PC-3 (cell line): ENCODE data around the gene ADCY10. TPM values are rescaled to one million over a fixed set of nuclear protein-coding genes. Genes with fewer than 3 reads are reported as not detected.

Source experiments
- ATAC-seq: fragments of 200-7000 bp; cut with Tn5 transposase; 2 replicates; pipeline ENCODE4 v1.9.1; 2020; ENCODE audit warnings: mild to moderate bottlenecking, moderate library complexity
- BruUV-seq: library from RNA; stranded (reverse); fragments of 400-500 nt; replicated peaks from 2 replicates; lab custom pipeline; 2021; lab: Mats Ljungman, UMichigan
- CTCF ChIA-PET: fragments of 300-600 bp; sonication (Branson Sonifier 250); formaldehyde crosslinking; loops from one replicate; lab custom pipeline; 2022; ENCODE audit warnings: antibody characterized with exemption; lab: Charles Lee
- POLR2A ChIA-PET: fragments of 300-600 bp; sonication (Branson Sonifier 250); formaldehyde crosslinking; loops from one replicate; lab custom pipeline; 2022; ENCODE audit warnings: antibody characterized with exemption; ENCODE audit not compliant: unreplicated experiment; lab: Charles Lee
- DNase-seq: peaks from one replicate; pipeline ENCODE4 v3.0.0-alpha.2; 2015
- H2AFZ ChIP-seq: fragments of 300-600 bp; sonication (generic); 2 replicates; pipeline ENCODE4 v1.6.0; 2016; ENCODE audit warnings: antibody characterized with exemption, low read length
- H3F3A ChIP-seq: fragments of 300-600 bp; sonication (generic); one replicate; pipeline ENCODE4 v1.6.0; 2017; ENCODE audit warnings: antibody characterized with exemption, low read length, control low read depth, mild to moderate bottlenecking; ENCODE audit not compliant: unreplicated experiment
- H3K27ac ChIP-seq: fragments of 300-600 bp; sonication (generic); 2 replicates; pipeline ENCODE4 v1.5.1; 2016; ENCODE audit warnings: mild to moderate bottlenecking, low read length
- H3K27me3 ChIP-seq: fragments of 300-600 bp; sonication (generic); 2 replicates; pipeline ENCODE4 v1.6.1; 2016; ENCODE audit warnings: low read length, mixed read lengths
- H3K36me3 ChIP-seq: fragments of 300-600 bp; sonication (generic); 2 replicates; pipeline ENCODE4 v1.6.1; 2016; ENCODE audit warnings: low read depth, mixed run types, low read length, mixed read lengths
- H3K4me1 ChIP-seq: fragments of 300-600 bp; sonication (generic); 2 replicates; pipeline ENCODE4 v1.5.1; 2016; ENCODE audit warnings: low read length; ENCODE audit not compliant: insufficient read depth
- H3K4me2 ChIP-seq: fragments of 300-600 bp; sonication (generic); 2 replicates; pipeline ENCODE4 v1.6.0; 2016; ENCODE audit warnings: low read length
- H3K4me3 ChIP-seq: fragments of 300-600 bp; sonication (generic); 2 replicates; pipeline ENCODE4 v1.5.1; 2016; ENCODE audit warnings: mild to moderate bottlenecking, low read length, mixed read lengths
- H3K79me2 ChIP-seq: fragments of 300-600 bp; sonication (generic); 2 replicates; pipeline ENCODE4 v1.6.1; 2017; ENCODE audit warnings: low read length, mixed read lengths
- H3K9ac ChIP-seq: fragments of 300-600 bp; sonication (generic); 2 replicates; pipeline ENCODE4 v1.6.0; 2016; ENCODE audit warnings: mild to moderate bottlenecking, low read length
- H3K9me2 ChIP-seq: fragments of 300-600 bp; sonication (generic); replicated peaks from 2 replicates; pipeline ENCODE4 v1.6.1; 2016; ENCODE audit warnings: mixed run types, low read length, mixed read lengths
- H3K9me3 ChIP-seq: fragments of 300-600 bp; sonication (generic); 2 replicates; pipeline ENCODE4 v1.6.1; 2016; ENCODE audit warnings: low read length, mixed read lengths
- H4K20me1 ChIP-seq: fragments of 300-600 bp; sonication (generic); 2 replicates; pipeline ENCODE4 v1.6.1; 2016; ENCODE audit warnings: low read length, mixed read lengths
- CTCF ChIP-seq: fragments of 300-600 bp; sonication (generic); conservative IDR thresholded peaks from 2 replicates; pipeline ENCODE4 v1.5.1; 2017; ENCODE audit warnings: antibody characterized with exemption, low read depth, mild to moderate bottlenecking, low read length
- EZH2 ChIP-seq: fragments of 300-600 bp; sonication (generic); IDR thresholded peaks from one replicate; pipeline ENCODE4 v1.6.1; 2017; ENCODE audit warnings: antibody characterized with exemption, mild to moderate bottlenecking, low read length; ENCODE audit not compliant: unreplicated experiment
- EZH2phosphoT487 ChIP-seq: fragments of 300-600 bp; sonication (generic); IDR thresholded peaks from 2 replicates; pipeline ENCODE4 v1.6.1; 2018; ENCODE audit warnings: mild to moderate bottlenecking, antibody characterized with exemption, low read length, borderline replicate concordance
- intact Hi-C: fragments of 100-400 bp; cut with micrococcal nuclease; formaldehyde crosslinking; loops from 2 replicates; pipeline ENCODE4 v1.9.0; 2023
- total RNA-seq: library from RNA; depleted of rRNA; stranded (reverse); fragments of >200 nt; gene quantifications from 2 replicates; pipeline ENCODE4 v1.2.3, GENCODE V29; 2014

Gene ADCY10
- total RNA-seq, 1 experiment from 2014 or later: not detected

- Histone ChIP-seq H2AFZ (peak overlapping the region; percentile 83; the same call in 1 of the 2 replicates), H3K9ac (peak overlapping the region; percentile 92), H3K27ac (0 out of 2 replicates have a peak overlapping the region, but pooled peaks have one; percentile 88), H3K9me2 (no peaks in the 10 kb centered on the region), H3K27me3 (no peaks in the 10 kb centered on the region), H3K36me3 (no peaks in the 10 kb centered on the region), H3F3A (no peaks in the 10 kb centered on the region), H3K9me3 (no peaks in the 10 kb centered on the region), H3K4me3 (peak overlapping the region; percentile 79), H3K4me1 (peaks cover 22% of the 10 kb centered on the region), H3K4me2 (peak overlapping the region; percentile 91), H4K20me1 (no peaks in the 10 kb centered on the region), H3K79me2 (peaks cover 86% of the 10 kb centered on the region)
- CTCF ChIA-PET: interaction anchor here (0.7 to 4.6 kb wide), 2 partner anchors 144 kb away, joined by 5 to 25 read pairs; no protein-coding TSS in a partner anchor
- no peak for ATAC-seq
- intact Hi-C loops: loop anchor here (5.0 kb wide), 3 partner anchors 144 to 716 kb away; partner anchors contain the start of genes POU2F1 and TIPRL
- peak; percentile 40 for DNase-seq
- TF ChIP-seq CTCF (no peak), EZH2phosphoT487 (no peak), EZH2 (no peak)
- no TSS peak for BruUV-seq
- POLR2A ChIA-PET: no interaction called here
These were observed 24.2 kb upstream of the ADCY10 start for GRCh38 chr1:167938080-167938636.

- POLR2A ChIA-PET: no interaction called here
- Histone ChIP-seq H3K4me2 (peak overlapping the region; percentile 91), H3K27ac (peak overlapping the region; percentile 88), H3K9me2 (no peaks in the 10 kb centered on the region), H3F3A (no peaks in the 10 kb centered on the region), H3K79me2 (peaks cover 88% of the 10 kb centered on the region), H3K9me3 (no peaks in the 10 kb centered on the region), H3K27me3 (no peaks in the 10 kb centered on the region), H3K36me3 (no peaks in the 10 kb centered on the region), H3K4me3 (peak overlapping the region; percentile 79), H3K4me1 (peaks cover 22% of the 10 kb centered on the region), H3K9ac (peak overlapping the region; percentile 92), H4K20me1 (no peaks in the 10 kb centered on the region), H2AFZ (peak overlapping the region; percentile 83)
- DNase-seq (no peak), ATAC-seq (no peak)
- TF ChIP-seq CTCF: no peak
- no peak for TF ChIP-seq EZH2
- no peak for TF ChIP-seq EZH2phosphoT487
- CTCF ChIA-PET: interaction anchor here (0.5 to 4.6 kb wide), 3 partner anchors 138 to 221 kb away, joined by 3 to 25 read pairs (median 4); no protein-coding TSS in a partner anchor
- BruUV-seq: no TSS peak
- intact Hi-C loops: loop anchor here (5.0 kb wide), 3 partner anchors 145 to 715 kb away; partner anchors contain the start of genes POU2F1 and TIPRL
These were observed 23.7 kb upstream of the ADCY10 start for GRCh38 chr1:167937709-167938010.
